Measurements from ENCODE around the gene PCDHGB2. TPM values are rescaled to one million over a fixed set of nuclear protein-coding genes. Genes with fewer than 3 reads are reported as not detected.

PCDHGB2 gene
- 2.9 and 3.3 TPM in 2 replicates for total RNA-seq

GRCh38 chr5:141359790-141360426, at the start of gene PCDHGB2:
Gene PCDHGB2 (plus strand): TSS chr5:141359994. CDS start chr5:141360136, 142 bp downstream.

GRCh38 chr5:141320225-141321169, 39.3 kb upstream of the PCDHGB2 start, which contains the start of gene TAF7:
Gene TAF7 (minus strand): TSS chr5:141320784. CDS start chr5:141320044, 740 bp downstream.

GRCh38 chr5:141330299-141331080, 29.3 kb upstream of the PCDHGB2 start, which contains the start of gene PCDHGA1:
Gene PCDHGA1 (plus strand): TSS chr5:141330514.

GRCh38 chr5:141338538-141339306, 21.1 kb upstream of the PCDHGB2 start, which contains the start of gene PCDHGA2:
Gene PCDHGA2 (plus strand): TSS chr5:141338760.

GRCh38 chr5:141343242-141343952, 16.4 kb upstream of the PCDHGB2 start, which contains the start of gene PCDHGA3:
Gene PCDHGA3 (plus strand): TSS chr5:141343829. CDS start chr5:141344034, 205 bp downstream.

GRCh38 chr5:141349917-141350619, 9.7 kb upstream of the PCDHGB2 start, which contains the start of gene PCDHGB1:
Gene PCDHGB1 (plus strand): TSS chr5:141350099. CDS start chr5:141350261, 162 bp downstream.

GRCh38 chr5:141354900-141355469, 4.8 kb upstream of the PCDHGB2 start, which contains the start of gene PCDHGA4:
Gene PCDHGA4 (plus strand): TSS chr5:141355021. CDS start chr5:141355108, 87 bp downstream.

GRCh38 chr5:141363952-141364660, 4.3 kb downstream of the PCDHGB2 start, which contains the start of gene PCDHGA5:
Gene PCDHGA5 (plus strand): TSS chr5:141364162. CDS start chr5:141364331, 169 bp downstream.

GRCh38 chr5:141369994-141370848, 10.4 kb downstream of the PCDHGB2 start, which contains the start of gene PCDHGB3:
Gene PCDHGB3 (plus strand): TSS chr5:141370242. CDS start chr5:141370395, 153 bp downstream.

GRCh38 chr5:141373673-141374317, 14.0 kb downstream of the PCDHGB2 start, which contains the start of gene PCDHGA6:
Gene PCDHGA6 (plus strand): TSS chr5:141373891. CDS start chr5:141374084, 193 bp downstream.

GRCh38 chr5:141382469-141383294, 22.9 kb downstream of the PCDHGB2 start, which contains the start of gene PCDHGA7:
Gene PCDHGA7 (plus strand): TSS chr5:141382742. CDS start chr5:141382900, 158 bp downstream.

GRCh38 chr5:141387557-141388311, 27.9 kb downstream of the PCDHGB2 start, which contains the start of gene PCDHGB4:
Gene PCDHGB4 (plus strand): TSS chr5:141387698. CDS start chr5:141387885, 187 bp downstream.

GRCh38 chr5:141392429-141393198, 32.8 kb downstream of the PCDHGB2 start, which contains the start of gene PCDHGA8:
Gene PCDHGA8 (plus strand): TSS chr5:141392633. CDS start chr5:141392814, 181 bp downstream.

All from mammary microvascular endothelial cell (primary cell).